Measurements from ENCODE around the gene E2F4.

DNA sequence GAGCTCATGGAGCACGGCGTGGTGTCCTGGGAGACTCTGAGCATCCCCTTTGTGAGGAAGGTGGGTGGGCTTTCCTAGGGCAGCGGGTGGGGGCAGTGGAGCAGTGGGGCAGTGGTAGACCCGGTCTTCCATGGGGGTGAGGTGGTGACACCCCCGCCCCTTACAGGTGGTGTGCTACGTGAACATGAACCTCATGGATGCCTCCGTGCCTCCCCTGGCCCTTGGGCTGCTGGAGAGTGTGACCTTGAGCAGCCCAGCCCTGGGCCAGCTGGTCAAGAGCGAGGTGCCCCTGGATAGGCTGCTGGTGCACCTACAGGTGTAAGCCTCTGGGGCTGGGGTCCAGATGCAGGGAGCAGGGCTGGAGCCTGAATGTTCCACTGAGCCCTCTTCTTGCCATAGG is 8.5 kb downstream of the E2F4 start:
- TF ChIP-seq POLR2A (IDR thresholded peaks at IDR 0.05), result no peak
- TF ChIP-seq, protein P1, sequence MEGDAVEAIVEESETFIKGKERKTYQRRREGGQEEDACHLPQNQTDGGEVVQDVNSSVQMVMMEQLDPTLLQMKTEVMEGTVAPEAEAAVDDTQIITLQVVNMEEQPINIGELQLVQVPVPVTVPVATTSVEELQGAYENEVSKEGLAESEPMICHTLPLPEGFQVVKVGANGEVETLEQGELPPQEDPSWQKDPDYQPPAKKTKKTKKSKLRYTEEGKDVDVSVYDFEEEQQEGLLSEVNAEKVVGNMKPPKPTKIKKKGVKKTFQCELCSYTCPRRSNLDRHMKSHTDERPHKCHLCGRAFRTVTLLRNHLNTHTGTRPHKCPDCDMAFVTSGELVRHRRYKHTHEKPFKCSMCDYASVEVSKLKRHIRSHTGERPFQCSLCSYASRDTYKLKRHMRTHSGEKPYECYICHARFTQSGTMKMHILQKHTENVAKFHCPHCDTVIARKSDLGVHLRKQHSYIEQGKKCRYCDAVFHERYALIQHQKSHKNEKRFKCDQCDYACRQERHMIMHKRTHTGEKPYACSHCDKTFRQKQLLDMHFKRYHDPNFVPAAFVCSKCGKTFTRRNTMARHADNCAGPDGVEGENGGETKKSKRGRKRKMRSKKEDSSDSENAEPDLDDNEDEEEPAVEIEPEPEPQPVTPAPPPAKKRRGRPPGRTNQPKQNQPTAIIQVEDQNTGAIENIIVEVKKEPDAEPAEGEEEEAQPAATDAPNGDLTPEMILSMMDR (IDR thresholded peaks at IDR 0.05), result no peak
